COR-L47 (cell line): ENCODE results near the gene ANTXR2.
"Not testable (repeated sequence)": the region's sequence is repeated elsewhere in the genome, so short reads cannot be mapped to it uniquely, and the experiment has no call there.

Source experiments
- DNase-seq: peaks from one replicate; lab custom pipeline; 2025; lab: John Stamatoyannopoulos, UW

ANTXR2 gene

GRCh38 chr4:80017125-80017854 is 55.7 kb downstream of the ANTXR2 start:
- DNase-seq, result no peak

GRCh38 chr4:80016506-80016905 is 56.5 kb downstream of the ANTXR2 start:
- DNase-seq, result no peak

GRCh38 chr4:80015407-80016189 is 57.4 kb downstream of the ANTXR2 start:
- DNase-seq, result no peak

GRCh38 chr4:80014531-80014930 is 58.5 kb downstream of the ANTXR2 start:
- DNase-seq, result no peak

- DNase-seq, result no peak
Observed at GRCh38 chr4:80012291-80012690, 60.7 kb downstream of the ANTXR2 start.

- DNase-seq, result no peak
Observed at GRCh38 chr4:80011636-80012236, 61.3 kb downstream of the ANTXR2 start.

- DNase-seq, result no peak
Observed at GRCh38 chr4:80010316-80010715, 62.7 kb downstream of the ANTXR2 start.

- no peak for DNase-seq
Observed at GRCh38 chr4:80009806-80010205, 63.2 kb downstream of the ANTXR2 start.

GRCh38 chr4:80008971-80009370 is 64.1 kb downstream of the ANTXR2 start:
- no peak for DNase-seq

GRCh38 chr4:80008351-80008750 is 64.7 kb downstream of the ANTXR2 start:
- no peak for DNase-seq

- no peak for DNase-seq
Observed at GRCh38 chr4:80007745-80008149, 65.3 kb downstream of the ANTXR2 start.

- DNase-seq, result no peak
Observed at GRCh38 chr4:80006935-80007744, 65.9 kb downstream of the ANTXR2 start.

- DNase-seq, result no peak
Observed at GRCh38 chr4:80005863-80006262, 67.2 kb downstream of the ANTXR2 start.

GRCh38 chr4:80004319-80004718 is 68.7 kb downstream of the ANTXR2 start:
- no peak for DNase-seq

GRCh38 chr4:80002559-80002958 is 70.5 kb downstream of the ANTXR2 start:
- not testable (repeated sequence) for DNase-seq

GRCh38 chr4:79999048-79999447 is 74.0 kb downstream of the ANTXR2 start:
- DNase-seq, result not testable (repeated sequence)

GRCh38 chr4:79998201-79998600 is 74.8 kb downstream of the ANTXR2 start:
- no peak for DNase-seq

- DNase-seq, result no peak
Observed at GRCh38 chr4:79996851-79997250, 76.2 kb downstream of the ANTXR2 start.

- DNase-seq, result no peak
Observed at GRCh38 chr4:79993476-79993875, 79.6 kb downstream of the ANTXR2 start.

- no peak for DNase-seq
Observed at GRCh38 chr4:79991601-79992000, 81.4 kb downstream of the ANTXR2 start.

GRCh38 chr4:79991100-79991499 is 81.9 kb downstream of the ANTXR2 start:
- DNase-seq, result not testable (repeated sequence)

- DNase-seq, result no peak
Observed at GRCh38 chr4:79987401-79987800, 85.6 kb downstream of the ANTXR2 start.
